ENCODE results near the gene DPP6.

Gene DPP6

GRCh38 chr7:154871928-154872750 lies 819.9 kb downstream of the DPP6 start:
- no peak for DNase-seq

- no peak for DNase-seq
Observed at GRCh38 chr7:154872811-154873499, 820.8 kb downstream of the DPP6 start.

- DNase-seq = no peak
Observed at GRCh38 chr7:154873500-154874121, 821.4 kb downstream of the DPP6 start.

- DNase-seq = no peak
Observed at GRCh38 chr7:154874409-154875113, 822.4 kb downstream of the DPP6 start.

- no peak for DNase-seq
Observed at GRCh38 chr7:154875297-154875696, 823.1 kb downstream of the DPP6 start.

GRCh38 chr7:154876516-154876915 lies 824.3 kb downstream of the DPP6 start:
- no peak for DNase-seq

- no peak for DNase-seq
Observed at GRCh38 chr7:154877031-154877430, 824.8 kb downstream of the DPP6 start.

GRCh38 chr7:154879629-154880028 lies 827.4 kb downstream of the DPP6 start:
- DNase-seq = no peak

GRCh38 chr7:154880513-154880912 lies 828.3 kb downstream of the DPP6 start:
- no peak for DNase-seq

- no peak for DNase-seq
Observed at GRCh38 chr7:154881026-154881425, 828.8 kb downstream of the DPP6 start.

- DNase-seq = no peak
Observed at GRCh38 chr7:154881526-154881925, 829.3 kb downstream of the DPP6 start.

- no peak for DNase-seq
Observed at GRCh38 chr7:154882931-154883474, 830.8 kb downstream of the DPP6 start.

GRCh38 chr7:154884348-154884920 lies 832.2 kb downstream of the DPP6 start:
- no peak for DNase-seq

- DNase-seq = no peak
Observed at GRCh38 chr7:154886591-154886990, 834.4 kb downstream of the DPP6 start.

GRCh38 chr7:154888690-154889089 lies 836.5 kb downstream of the DPP6 start:
- DNase-seq = no peak

- no peak for DNase-seq
Observed at GRCh38 chr7:154892459-154892858, 840.3 kb downstream of the DPP6 start.

GRCh38 chr7:154896076-154896475 lies 843.9 kb downstream of the DPP6 start:
- no peak for DNase-seq

- DNase-seq = no peak
Observed at GRCh38 chr7:154898973-154899855, 847.0 kb downstream of the DPP6 start.

GRCh38 chr7:154899862-154900261 lies 847.7 kb downstream of the DPP6 start:
- no peak for DNase-seq

GRCh38 chr7:154902600-154903082 lies 850.4 kb downstream of the DPP6 start:
- DNase-seq = no peak

- DNase-seq = no peak
Observed at GRCh38 chr7:154903083-154903731, 851.0 kb downstream of the DPP6 start.

Measured in CD4-positive, alpha-beta T cell treated with Interleukin-6 for 4 hours (primary cell).